Measurements from ENCODE around the gene SMCR8.

- no peak for TF ChIP-seq EZH2 (IDR thresholded peaks at IDR 0.05)
- TF ChIP-seq CTCF (IDR thresholded peaks at IDR 0.05), result no peak
These were observed 38.0 kb upstream of the SMCR8 start for GRCh38 chr17:18277076-18277475.
